ENCODE results near the gene PI4KA.
"Not testable (repeated sequence)": the region's sequence is repeated elsewhere in the genome, so short reads cannot be mapped to it uniquely, and the experiment has no call there.

PI4KA gene

DNA sequence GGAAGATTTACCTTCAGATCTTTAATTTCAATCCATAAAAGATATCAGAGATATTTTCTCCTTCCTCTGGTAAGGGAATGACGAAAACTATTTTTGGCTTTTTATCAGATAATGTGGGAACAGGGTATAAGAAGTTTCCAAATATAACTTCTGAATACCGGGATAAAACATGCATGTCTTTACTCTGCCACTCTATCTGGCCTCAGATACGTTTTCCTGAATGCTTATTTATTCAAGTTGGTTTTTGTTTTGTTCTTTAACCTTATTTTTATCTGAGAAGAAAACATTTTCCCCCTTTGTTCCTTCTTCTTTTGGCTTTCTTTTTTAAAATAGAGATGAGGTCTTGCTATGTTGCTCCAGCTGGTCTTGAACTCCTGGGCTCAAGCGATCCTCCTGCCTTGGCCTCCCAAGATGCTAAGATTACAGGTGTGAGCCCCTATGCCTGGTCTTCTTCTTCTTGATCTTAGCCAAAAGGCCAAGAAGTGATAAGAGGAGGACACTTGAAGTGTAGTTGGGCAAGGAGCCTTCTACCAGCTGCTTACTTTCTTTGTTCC lies 83.2 kb downstream of the PI4KA start:
- DNase-seq (ENCODE audit: low spot score) = no peak

DNA sequence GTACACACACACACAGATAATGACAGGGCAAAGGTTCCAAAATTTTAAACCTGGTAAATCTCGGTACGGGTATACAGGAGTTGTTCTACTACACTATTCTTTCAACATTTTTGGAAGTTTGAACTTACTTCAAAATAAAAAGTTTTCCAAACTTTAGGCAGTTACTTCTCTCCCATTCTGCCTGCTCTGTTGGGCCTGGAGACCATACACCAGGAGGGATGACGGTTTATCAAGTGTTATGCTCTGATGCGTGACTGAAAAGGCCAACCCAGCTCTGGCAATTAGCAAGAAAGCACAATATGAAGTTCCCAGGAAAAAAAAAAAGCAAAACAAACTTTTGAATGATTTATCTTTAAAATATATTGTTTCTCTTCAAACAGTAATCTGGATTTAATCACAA lies 83.7 kb downstream of the PI4KA start:
- no peak for DNase-seq (ENCODE audit: low spot score)

DNA sequence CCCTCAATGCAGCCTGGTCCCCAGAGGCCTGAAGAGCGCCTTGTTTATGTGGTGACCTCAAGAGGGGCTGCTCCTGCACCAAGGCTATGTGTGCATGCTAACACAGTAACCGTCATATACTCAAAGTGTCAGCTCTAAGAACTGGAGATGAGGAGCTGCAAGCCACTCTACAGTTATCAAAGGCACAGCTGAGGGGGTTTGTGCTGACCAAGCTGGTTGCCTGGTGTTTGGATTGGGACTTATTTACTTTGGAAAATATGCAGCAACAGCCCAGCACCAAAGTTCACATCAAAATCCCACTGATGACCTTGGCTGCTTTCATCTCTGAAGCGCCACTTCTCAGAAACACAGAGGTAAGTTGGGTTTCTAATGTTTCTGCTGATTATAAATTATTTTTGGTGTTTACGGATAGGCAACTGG lies 84.8 kb downstream of the PI4KA start, which contains the start of gene SERPIND1:
Gene SERPIND1, plus strand, starts transcription at position 321 of the 420 bp plus-strand sequence. CDS start 5,200 bp downstream, outside the sequence.
- no peak for DNase-seq (ENCODE audit: low spot score)

DNA sequence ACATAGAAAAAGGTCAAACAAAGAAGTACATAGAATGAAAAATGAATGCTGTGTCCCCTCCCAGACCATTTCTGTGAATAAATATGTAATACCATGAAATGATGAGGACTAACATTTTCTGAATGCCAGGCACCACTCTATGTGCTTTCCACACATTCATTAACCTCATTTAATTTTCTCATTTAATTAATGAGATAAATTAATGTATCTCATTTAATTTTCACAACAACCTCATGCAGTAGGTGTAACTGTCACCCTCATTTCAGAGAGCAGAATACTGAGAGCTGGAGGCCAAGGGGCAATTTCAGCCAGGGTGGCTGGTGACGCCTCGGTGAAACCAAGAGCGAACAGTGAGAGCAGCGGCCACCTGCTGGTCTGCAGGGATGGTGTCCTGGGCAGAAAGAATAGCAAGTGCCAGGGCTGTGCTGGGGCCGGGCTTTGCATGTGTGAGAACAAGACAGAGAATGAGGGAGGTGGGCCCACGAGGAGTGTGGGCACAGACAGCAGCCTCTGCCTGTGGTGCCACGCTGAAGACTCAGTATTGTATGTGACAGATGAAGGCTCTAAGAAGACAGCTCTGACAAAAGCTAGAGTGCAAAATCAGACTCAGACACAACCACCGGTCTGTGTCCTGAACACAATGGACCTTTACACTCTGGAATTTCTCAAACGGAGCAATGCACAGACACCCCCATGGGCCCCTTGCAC lies 86.5 kb downstream of the PI4KA start:
- DNase-seq (ENCODE audit: low spot score) = no peak

DNA sequence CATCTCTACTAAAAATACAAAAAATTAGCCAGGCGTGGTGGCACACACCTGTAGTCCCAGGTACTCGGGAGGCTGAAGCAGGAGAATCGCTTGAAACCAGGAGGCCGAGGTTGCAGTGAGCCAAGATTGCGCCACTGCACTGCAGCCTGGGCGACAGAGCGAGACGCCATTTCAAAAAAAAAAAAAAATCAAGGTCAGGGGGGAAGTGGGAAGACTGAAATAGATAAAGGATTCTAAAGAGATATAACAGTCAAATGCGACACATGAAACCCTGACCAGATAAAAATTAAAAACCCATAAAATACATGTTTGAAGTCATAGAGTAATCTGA lies 89.2 kb downstream of the PI4KA start:
- not testable (repeated sequence) for DNase-seq (ENCODE audit: low spot score)

DNA sequence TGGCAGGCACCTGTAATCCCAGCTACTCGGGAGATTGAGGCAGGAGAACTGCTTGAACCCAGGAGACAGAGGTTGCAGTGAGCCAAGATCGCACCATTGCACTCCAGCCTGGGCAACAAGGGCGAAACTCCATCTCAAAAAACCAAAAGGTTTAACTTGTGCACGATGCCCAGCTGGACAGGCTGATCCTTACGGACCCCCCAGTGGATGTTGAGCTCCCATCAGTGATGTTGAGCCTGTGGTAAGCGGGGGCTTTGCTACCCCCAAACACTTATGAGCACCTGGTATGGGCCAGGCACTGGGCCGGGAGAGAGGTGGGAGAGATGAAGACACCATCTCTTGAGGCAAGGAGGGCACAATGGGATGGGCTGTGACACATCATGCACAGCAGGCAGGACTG lies 92.1 kb downstream of the PI4KA start:
- no peak for DNase-seq (ENCODE audit: low spot score)

DNA sequence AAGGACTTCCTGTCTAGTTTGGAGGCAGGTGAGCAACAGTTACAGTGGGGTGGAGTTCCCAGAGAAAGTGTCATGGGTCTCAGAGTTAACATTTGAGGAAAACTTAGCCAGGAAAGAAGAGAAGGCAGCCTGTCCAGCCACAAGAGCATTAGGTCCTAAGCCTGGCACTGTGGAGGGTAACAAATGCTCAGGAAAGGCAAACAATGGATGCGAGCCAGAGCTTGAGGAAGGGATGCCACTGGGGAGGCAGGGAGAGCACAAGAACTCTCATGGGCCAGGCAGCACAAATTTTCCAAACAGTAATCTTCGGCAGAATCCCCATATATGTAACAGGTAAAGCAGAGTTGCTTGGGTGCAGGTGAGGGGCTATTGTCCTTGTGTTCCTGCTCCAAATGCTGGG lies 92.7 kb downstream of the PI4KA start:
- peak; percentile 47 for DNase-seq (ENCODE audit: low spot score)

DNA sequence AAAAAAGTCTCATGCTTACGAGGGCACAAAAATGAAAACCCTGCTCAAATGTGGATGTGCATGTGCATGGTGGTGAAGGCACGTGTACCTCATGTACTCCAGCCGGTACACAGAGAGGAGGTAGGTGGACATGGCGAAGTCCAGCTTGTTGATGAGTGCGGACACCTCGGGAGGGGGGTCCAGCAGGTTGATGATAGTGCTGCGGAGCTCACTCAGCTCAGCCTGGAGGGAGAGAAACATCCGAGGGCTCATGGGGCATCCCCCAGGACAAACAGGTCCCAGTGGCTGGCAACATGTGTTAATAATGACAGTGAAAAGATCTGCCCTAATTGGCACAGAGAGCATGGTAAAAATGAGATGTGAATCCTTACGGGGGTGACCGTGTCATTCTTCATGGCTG lies 93.9 kb downstream of the PI4KA start:
- DNase-seq (ENCODE audit: low spot score) = no peak

DNA sequence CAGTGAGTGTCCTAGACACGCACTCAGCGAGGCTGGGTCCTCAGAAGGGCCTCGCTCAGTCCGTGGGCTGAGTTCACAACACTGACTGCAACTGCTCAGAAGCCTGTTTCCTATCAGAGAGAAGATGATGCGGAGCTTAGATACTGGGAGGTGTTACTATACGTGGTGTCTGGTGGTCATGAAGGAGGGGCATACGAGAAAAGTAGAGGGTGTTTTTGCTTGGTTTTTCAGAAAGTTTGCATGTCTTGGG lies 94.2 kb downstream of the PI4KA start:
- DNase-seq (ENCODE audit: low spot score) = no peak

DNA sequence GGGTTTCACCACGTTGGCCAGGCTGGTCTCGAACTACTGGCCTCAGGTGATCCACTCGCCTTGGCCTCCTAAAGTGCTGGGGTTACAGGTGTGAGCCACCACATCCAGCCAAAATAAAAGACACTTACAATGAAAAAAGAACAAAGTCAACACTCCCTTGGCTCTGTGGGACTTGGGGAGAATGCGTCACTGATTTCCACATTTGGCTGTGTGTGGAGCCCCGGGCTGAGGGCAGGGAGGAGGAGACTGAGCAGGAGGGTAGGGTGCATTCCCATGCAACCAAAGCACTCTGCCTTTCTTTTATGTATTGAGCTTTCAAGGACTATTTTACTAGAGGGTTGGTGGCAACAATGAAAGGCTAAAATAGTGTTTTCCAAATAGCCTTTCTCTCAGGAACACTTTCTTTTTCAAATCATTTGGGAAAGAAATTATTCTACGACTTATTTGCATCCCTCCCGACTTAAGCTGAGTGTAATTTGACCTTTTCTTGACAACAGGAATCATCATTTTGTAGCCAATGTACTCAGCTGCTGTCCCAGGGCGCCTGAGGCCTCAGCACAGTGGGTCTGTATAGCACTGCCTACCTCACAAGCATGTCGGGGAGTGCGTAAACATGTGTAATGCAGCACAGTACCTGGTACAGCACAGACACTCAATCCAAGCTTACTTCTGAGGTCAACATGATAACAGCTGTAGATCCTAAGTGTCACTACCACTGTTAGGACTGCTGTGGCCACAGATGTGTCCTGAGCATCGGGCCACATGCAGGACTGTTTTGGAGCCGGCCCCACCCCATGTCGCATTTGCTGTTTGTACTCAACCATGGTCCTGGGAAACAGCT lies 94.8 kb downstream of the PI4KA start:
- no peak for DNase-seq (ENCODE audit: low spot score)

DNA sequence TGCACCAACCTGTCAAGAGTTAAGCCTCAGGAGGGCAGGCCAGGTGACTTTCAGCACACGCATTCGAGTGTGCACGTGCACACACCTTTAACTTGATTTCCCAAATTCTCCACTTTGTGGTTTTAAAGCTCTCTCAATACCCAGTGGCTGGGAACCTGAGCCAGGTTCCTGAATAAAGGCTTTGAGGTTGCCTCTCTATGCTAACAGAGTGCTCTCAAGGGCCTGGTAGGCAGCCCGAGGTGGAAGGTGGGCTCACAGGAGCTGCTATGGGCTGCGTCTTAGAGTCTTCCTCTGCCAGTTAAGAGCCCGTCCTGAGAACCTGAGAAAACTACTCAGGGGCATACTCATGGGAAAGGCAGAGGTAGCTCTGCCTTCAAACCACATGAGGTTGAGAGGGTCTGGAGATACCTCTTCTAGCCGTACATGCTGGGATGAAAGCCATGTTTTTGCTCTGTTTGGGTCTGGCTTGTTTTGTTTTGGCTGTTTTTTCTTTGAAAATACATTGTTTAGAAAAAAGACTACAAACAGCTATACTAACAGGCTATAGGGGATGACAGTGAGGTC lies 96.3 kb downstream of the PI4KA start:
- DNase-seq (ENCODE audit: low spot score) = no peak

DNA sequence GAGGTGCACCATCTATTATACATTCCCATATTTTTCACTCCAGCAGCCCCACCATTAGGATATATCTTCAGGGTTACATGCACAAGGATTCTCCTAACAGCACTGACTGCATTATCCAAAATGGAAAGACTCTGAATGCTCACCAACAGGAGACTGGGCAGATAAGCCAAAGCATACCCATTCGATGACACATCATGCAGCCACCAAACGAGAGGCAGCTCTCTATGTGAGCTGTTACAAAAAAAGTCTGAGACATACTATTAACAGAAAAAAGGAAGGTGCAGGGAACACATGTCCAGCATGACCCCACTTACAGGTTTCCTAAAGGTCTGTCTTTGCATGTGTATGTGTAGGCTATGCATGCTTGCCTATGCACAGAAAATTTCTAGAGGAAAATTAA lies 97.1 kb downstream of the PI4KA start:
- DNase-seq (ENCODE audit: low spot score) = no peak

DNA sequence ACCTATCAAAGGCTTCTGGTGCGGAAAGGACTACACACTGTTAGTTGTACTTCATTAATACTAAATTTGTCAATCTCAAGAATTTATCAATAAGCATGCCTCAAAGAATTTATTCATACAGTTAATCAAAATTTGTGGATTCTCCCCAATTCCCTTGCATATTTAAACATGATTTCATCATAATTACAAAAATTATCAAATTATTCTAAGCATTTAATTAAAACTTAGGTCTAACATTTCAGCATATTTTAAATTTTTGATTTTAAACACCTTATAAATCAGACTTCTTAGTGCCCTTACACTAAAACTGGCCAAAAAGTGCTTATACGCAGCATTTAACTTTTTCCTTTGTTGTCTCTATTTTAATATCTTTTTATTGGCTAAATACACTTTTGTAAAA lies 98.5 kb downstream of the PI4KA start:
- no peak for DNase-seq (ENCODE audit: low spot score)

DNA sequence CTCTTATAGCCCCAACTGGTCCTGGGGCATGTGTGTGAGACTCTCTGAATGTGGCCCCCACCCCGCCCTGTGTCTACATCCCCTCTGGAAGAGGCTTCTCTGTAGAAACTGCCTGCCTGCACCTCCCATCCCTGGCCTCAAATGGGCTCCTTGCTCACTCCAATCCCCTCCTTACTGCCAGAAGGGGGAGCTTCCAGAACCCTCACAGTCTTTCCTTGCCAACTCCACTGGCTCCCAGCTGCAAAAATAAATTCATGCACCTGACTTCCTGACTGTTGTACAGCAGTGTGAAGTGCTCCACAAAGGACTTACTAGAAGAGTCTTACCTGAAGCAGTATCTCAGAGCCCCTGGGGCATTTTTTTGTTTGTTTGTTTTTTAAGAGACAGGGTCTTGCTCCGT lies 99.9 kb downstream of the PI4KA start:
- no peak for DNase-seq (ENCODE audit: low spot score)

DNA sequence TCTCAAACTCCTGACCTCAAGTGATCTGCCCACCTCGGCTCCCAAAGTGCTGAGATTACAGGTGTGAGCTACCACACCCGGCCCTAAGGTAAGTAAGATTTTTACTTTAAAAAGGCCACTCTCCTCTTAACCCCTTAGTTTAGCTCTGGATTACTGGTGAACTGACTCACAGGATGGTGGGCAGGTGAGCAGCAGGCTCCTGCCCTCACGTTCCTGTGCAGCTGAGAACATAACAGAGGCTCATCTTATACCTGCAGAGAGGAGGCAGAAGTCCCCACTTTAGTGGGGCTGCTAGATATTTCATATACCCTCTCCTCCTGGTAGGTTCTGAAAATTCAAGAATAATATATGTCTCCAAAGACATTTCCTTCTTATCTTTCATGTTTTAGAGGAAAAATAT lies 101.8 kb downstream of the PI4KA start:
- DNase-seq (ENCODE audit: low spot score) = no peak

DNA sequence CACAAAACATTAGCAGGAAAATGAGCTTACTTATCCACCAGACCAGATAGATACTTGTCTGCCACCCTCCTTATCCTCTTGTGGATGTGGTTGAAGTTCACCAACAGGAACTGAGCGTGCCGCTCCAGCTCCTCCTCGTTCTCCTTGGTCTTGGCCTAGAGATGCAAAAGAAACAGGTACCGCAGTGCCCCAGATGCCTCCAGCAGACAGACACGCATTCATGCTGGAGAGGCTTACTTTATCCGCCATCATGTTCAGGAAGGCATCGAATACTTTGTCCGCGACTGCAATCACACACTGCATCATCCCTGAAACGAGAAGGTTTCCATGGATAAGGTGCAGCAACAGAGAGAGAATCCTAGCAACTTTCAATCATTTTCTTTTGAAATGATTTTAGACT lies 105.7 kb downstream of the PI4KA start:
- DNase-seq (ENCODE audit: low spot score) = no peak

DNA sequence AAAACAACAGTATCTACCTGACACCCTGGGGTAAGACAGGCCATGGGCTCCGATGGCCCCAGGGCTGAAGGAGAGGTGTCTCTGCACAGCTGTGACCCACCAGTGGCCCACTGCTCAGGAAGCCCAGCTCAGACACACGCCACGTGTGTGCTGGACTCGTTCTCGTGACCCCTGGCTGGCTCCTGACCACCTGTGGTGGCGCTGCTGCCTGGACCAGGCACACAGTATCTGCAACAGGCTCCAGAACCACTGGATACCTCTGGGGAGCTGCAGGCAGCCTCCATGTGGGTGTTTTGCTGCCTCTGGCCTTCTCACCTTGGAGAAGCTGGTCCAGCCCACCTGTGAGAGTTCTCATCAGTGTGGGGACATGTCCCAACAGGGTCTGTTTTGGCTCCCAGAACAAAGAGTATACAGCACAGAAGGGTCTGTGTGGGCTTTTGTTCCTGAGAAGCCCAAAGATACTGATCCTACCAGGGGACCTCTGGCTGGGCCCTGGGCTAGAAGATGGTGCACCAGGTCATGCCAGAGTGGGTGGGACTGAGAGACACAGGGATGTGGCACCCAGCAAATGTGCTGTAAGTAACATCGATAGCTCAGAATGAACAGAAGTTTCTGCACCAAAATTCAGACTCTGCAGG lies 106.4 kb downstream of the PI4KA start:
- DNase-seq (ENCODE audit: low spot score) = no peak

DNA sequence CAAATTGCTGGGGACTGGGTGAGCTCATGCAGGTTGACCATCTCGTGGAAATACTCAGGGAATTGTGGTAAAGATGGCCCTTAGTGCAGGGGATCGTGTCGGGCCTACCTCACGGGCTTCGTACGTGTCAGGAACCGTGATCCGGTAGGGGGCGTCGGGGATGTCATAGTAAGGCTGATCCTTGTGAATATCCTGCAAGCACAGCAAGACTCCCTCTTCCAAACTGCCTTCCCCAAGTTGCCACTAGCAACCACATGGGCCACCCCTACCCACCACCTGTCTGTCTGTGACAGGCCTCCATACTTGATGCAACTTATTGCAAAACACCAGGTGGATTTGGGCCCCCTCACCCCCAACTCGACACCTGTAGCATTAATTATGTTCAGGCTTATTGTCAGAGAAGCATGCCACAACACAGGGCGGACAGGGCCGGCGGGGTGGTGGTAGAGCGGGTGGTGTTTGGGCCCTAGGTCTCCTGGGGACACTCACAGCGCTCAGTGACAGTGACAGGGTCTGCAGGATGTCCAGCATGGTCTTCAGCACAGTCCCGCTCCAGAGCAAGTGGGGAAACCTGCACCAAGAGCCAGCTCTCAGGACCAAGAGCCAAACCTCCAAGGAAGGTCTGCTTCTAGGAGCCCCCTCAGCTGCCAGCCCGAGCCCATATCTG lies 107.3 kb downstream of the PI4KA start:
- no peak for DNase-seq (ENCODE audit: low spot score)

DNA sequence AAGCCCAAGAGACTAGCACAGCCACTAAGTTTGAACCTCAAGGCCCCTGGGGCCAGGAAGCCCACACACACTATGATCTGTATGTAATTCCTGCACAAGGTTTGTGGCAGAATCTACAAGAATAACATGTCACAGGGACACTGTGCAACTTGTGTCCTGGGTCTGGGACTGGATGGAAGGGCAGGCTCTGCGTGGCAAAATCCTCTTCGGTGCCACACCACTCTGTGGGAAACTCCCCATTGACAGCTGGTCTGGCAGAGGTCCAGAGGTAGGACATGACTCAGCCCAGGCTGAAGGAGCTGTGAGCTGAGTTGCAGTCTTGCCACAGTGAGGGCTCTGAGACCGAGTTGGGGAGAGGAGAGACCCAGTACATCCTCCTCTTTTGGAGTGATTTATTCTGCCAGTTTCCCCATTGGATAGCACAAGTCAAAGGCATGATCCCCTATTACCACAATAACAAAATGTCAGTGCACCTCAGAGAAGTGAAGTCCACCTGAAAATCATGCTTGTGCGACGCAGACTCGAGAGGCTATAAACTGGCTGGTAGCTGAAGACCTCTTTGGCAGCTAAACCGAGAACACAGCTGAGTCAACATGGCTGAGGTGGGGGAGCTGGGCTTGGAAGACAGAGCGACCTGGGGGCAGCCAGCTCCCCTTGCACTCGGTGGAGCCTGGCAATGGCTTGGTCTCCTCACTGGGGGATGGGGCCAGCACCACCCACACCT lies 108.0 kb downstream of the PI4KA start:
- DNase-seq (ENCODE audit: low spot score) = peak; percentile 49

DNA sequence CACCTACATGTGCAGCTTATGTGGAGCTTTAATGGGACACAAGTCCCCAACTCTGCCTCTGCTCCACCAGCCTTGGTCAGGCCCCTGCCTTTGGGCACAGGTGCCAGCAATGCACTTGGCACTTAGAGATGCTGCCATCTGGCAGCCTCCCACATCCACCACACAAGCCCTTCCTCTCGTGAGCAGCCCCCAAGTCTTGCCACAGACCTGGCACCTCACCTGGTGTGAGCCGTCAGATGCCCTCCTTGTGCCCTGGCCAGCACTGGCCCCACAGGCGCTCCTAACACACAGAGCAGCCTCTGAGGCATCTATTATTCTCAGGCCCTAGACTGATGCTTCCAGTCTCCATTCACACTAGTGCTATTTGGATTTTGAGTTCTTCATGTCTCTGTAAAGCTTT lies 109.2 kb downstream of the PI4KA start:
- peak; percentile 63 for DNase-seq (ENCODE audit: low spot score)

DNA sequence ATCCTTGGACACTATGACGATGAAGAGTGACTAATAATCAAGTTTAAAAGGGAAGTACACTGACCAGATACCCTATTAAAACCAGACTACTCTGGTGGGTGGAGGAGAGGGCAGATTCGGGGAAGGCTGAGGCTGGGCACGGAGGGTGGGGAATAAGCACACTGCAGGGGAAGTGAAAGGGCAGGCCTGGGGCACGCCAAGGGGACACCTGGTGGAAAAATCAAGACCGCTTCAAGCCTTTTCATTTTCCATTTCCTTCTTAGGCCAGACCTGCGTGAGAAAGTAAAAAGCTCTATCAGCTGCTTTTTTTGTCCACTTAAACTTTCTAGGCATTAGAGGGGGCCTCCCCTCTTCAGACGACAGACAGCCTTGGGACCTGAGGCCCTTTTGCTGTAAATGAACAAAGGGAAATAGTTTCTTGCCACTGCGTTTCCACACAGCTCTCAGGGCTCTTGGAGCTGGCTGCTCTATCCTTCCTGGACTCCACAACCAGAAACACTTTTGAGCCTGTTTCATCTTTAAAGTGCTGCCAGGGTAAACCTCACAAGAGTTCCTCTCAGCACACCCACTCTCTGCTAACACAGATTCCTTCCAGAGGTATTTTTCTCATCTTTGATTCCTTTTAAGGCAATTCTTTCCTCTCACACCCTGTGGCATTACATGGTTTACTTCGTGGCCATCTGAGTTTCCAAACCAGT lies 109.7 kb downstream of the PI4KA start:
- DNase-seq (ENCODE audit: low spot score) = no peak

All from cerebellar cortex (tissue), 1 donor.